HG03135 (cell line): ENCODE data around the gene EPHB2.

Experiments used
- ATAC-seq: cut with Tn5 transposase; IDR thresholded peaks from one replicate; pipeline ENCODE4 v1.9.1; 2021; ENCODE audit warnings: mild to moderate bottlenecking, moderate library complexity; ENCODE audit not compliant: unreplicated experiment

EPHB2 gene

DNA sequence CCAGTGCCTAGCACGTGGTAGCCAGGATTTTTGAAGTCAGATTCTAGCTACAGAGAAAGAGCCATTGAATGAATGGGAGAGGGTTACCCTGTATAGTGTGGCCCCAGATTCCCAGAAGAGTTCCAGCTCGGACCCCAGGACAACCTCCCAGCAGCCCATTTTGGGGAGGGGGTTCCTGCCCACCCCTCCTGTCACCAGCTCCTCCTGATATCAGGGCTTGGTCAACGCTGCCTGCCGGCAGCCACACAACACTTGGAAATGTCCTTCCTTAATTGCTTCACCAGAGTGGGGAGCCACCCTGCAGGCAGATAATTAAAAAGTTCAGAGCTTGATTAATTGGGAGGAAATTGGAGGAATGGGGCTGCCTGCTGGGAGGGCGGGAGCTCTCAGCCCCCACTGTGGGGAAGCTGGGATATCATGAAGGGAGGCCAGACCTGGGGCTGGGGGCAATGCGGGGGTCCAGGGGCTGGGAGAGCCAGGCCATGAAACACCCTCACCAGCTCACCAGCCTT is 141.6 kb downstream of the EPHB2 start:
- no peak for ATAC-seq

DNA sequence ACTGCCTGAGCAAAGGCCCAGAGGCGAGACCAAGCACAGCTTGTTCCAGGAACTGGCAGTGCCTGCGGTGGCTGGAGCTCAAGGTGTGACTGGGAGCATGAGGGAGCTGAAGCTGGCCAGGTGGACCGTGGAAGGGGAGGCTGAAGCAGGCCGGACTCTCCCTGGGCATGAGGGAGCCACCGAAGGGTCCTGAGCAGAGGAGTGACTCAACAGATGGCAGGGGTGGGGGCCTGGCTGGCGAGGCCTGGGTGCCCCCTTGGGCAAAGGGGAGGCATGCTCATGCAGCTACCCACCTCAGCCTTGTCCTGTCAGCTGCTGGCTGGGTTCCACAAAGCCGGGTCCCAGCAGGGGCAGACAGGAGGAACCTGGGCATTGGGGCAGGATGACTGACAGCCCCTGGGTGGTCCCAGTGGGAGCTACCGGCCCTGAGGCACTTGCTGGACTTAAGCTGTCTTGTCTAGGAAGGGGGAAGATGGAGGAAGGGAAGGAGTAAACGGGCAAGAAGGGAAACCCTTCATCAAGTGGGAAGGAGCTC is 143.1 kb downstream of the EPHB2 start:
- no peak for ATAC-seq

- no peak for ATAC-seq
These were observed 144.3 kb downstream of the EPHB2 start for GRCh38 chr1:22854688-22855565.

DNA sequence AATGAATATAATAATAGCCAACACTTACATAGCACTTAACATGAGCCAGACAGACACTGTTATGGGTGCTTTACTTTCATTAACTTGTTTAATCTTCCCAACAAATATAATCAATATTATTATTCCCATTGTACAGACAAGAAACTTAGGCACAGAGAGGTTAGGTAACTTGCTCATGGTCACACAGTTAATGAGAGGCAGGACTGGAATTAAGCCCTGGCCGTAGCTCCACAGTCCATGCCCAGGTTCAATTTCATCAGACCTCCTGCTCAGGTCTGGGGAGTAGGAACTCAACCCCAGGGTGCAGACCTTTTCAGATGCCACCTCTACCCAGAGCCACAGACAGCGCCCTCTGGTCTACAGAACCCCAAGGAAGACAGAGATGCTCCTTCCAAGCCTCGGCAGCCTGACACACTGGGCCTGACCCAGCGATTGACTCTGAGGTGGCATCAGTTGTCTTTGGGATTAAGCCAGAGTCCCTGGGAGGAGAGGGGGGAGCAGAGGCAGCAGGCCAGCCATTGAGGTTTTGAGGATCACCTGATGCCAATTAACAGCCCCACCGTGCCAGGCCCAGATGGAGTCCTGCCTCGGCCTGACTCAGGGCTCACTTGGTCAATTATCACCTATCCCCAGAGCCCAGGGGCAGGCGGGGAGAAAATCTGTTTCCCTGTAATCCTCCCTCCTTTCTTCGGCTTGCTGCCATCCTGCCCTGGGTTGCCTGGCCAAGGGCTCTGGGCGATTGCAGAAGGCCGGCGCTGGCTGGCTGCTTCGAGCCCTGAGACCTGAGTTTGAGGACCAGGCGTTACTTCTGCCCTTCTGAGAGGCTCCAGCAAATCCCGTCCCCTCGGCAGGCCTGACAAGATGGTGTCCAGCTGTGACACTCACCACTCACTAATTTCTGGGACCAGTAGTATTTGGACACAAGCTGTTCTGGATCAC is 145.3 kb downstream of the EPHB2 start:
- no peak for ATAC-seq

DNA sequence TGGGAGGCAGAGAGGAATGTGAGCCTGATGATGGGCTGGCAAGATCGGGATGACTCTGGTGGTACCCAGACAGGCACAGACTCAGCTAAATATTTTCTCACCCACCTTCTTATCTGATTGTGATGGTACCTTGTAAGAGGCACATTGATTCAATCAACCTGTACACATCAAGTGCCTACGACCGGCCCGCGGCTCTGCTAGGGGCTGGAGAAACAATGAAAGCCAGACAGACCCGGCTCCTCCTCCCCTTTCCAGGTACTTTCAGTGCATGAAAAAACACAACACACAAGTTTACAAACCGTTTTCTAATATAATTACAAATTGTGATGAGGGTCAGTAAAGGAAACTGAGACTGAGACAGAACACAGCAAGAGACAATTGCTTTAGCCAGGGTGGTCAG is 147.0 kb downstream of the EPHB2 start:
- ATAC-seq: no peak

GRCh38 chr1:22860414-22860800 is 149.8 kb downstream of the EPHB2 start:
- no peak for ATAC-seq

GRCh38 chr1:22860883-22861385 is 150.3 kb downstream of the EPHB2 start:
- no peak for ATAC-seq

GRCh38 chr1:22861764-22862440 is 151.3 kb downstream of the EPHB2 start:
- no peak for ATAC-seq

- no peak for ATAC-seq
These were observed 152.1 kb downstream of the EPHB2 start for GRCh38 chr1:22862752-22863151.

DNA sequence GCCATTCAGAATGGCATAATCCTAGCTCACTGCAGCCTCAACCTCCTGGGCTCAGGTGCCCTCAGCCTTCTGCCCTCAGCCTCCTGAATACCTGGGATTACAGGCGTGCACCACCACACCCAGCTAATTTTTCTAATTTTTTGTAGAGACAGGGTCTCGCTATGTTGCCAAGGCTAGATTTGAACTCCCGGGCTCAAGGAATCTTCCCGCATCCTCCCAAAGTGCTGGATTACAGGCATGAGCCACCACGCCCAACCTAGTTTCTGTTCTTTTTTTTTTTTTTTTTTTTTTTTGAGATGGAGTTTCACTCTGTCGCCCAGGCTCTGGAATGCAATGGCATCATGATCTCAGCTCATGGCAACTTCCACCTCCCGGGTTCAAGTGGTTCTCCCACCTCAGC is 153.1 kb downstream of the EPHB2 start:
- no peak for ATAC-seq

DNA sequence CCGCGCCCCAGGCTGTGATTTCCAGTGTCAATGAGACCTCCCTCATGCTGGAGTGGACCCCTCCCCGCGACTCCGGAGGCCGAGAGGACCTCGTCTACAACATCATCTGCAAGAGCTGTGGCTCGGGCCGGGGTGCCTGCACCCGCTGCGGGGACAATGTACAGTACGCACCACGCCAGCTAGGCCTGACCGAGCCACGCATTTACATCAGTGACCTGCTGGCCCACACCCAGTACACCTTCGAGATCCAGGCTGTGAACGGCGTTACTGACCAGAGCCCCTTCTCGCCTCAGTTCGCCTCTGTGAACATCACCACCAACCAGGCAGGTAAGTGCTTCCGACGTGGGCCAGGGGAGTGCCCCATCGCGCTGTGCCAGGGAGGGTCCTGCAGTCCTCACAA is 154.2 kb downstream of the EPHB2 start:
- ATAC-seq: no peak

- no peak for ATAC-seq
These were observed 155.1 kb downstream of the EPHB2 start for GRCh38 chr1:22865736-22866135.

DNA sequence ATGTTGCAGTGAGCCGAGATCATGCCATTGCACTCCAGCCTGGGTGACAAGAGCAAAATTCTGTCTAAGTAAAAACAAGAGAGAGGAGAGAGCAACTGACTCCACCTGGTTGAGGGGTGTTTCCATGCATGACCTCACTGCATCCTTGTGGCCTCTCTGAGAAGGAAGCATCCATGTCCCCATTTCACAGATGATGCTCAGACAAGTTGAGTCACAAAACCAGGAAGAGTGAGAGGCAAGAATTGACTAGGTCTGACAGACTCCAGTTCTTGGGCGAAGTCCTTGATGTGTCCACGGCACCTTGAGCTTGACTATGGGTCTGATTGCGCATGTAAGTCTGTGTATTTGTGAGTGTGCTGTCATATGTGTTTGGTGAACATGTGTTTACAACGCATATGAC is 156.2 kb downstream of the EPHB2 start:
- ATAC-seq: no peak

DNA sequence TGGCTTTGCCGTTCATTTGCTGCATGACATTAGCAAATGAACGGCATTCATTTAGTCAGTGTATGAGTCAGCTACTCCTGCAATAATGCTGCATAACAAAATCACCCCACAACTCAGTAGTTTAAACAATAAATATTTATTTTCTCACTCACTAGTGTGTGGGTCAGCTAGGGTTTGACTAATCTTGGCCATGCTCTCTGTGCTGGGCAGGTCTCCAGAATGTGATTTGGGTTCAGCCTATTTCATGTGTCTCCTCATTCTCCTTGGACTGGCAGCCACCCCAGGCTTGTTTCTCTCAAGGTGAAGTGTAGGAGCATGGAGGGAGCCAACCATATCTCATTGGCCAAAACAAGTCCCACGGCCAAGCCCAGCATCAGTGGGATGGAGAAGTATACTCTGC is 157.7 kb downstream of the EPHB2 start:
- ATAC-seq: no peak

- no peak for ATAC-seq
These were observed 158.7 kb downstream of the EPHB2 start for GRCh38 chr1:22869325-22869724.

- ATAC-seq: no peak
These were observed 159.7 kb downstream of the EPHB2 start for GRCh38 chr1:22870201-22870871.

- ATAC-seq: no peak
These were observed 162.5 kb downstream of the EPHB2 start for GRCh38 chr1:22872981-22873664.

DNA sequence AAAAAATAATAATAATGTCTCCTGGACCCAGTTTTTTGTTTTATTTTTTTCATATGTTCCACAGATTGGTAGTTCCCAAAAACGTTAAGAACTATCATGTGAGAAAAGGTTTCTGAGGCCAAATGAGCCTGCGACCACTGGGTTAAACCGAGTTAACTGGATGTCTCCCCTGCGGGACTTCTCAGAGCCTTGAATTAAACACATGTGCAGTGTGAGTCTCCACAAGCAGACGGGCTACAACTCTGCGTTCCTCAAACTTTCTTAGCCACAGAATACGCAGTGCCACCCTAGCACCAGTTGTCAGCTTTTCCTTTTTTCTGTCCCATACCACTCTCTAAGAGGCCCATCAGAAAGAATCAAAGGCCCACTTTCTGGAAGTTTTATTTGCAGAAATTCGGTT is 164.1 kb downstream of the EPHB2 start:
- ATAC-seq: no peak

- ATAC-seq: no peak
These were observed 164.6 kb downstream of the EPHB2 start for GRCh38 chr1:22875241-22875640.
